GM03348 (cell line): Measurements from ENCODE around the gene PDZK1IP1.

Source experiments
- DNase-seq: peaks from one replicate; pipeline ENCODE4 v3.0.0; 2012; ENCODE audit warnings: low spot score

The PDZK1IP1 gene, protein sequence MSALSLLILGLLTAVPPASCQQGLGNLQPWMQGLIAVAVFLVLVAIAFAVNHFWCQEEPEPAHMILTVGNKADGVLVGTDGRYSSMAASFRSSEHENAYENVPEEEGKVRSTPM

DNA sequence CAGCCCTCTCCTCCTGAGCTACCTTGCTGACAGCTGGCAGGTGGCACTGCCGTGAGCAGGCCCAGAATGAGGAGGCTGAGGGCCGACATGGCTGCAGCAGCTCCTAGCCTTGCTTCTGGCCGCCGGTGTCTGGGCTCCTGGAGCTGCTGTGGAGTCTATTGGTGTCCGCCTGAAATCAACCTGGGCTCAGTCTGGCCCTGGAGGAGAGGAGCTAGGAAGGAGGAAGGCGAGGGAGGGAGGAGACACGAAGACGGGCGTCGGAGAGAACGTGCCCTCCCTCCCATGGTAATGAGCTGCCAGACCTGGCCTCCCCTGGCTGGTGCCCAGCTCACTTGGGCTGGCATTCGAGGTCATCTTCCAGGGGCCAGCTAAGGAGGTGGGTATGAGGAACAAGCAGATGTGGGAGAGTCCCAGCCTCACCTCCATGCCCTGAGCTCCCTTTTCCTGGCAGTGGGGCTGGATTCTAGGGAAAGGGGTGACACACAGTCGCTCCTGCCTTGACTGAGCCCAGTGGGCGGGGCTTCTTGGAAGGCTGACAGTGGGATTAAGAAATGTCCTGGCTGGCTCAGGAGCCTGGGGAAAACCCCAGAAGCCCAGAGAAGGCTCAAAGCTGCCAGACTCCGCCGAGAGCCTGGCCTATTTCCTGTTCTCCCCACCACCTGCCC lies at the start of gene PDZK1IP1:
Gene PDZK1IP1 (minus strand): TSS at position 193 of the 665 bp plus-strand sequence. CDS start 104 bp downstream, at position 89.
- DNase-seq, result peak; percentile 92

DNA sequence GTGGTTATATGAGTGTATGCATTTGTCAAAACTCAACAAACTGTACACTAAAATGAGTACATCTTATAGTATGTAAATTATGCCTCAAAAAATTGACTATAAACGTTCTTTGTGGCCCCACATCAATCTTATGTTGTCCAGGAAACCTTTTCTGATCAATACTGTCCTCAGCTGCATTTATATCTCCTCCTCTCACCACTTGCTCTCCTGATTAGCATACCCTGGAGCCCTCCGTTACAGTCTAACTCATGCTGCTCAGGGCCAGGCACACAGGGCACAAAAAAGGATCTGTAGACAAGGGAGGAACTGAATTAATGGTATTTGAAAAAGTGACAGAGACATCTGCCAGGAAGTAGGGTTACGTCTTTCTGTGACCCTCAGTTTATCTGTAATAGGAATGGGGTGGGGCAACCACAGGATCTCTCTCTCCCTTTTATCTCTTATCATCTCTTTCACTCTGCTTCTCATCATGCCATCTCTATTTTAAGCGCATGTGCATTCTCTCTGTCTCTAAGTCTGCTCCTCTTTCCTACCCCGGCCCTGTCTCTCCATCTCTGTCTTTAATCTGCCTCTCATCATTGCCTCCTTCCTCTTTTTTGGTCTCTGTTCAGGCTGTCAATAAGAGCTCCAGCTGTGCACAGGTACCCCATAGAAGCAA lies 49.2 kb upstream of the PDZK1IP1 start:
- no peak for DNase-seq

DNA sequence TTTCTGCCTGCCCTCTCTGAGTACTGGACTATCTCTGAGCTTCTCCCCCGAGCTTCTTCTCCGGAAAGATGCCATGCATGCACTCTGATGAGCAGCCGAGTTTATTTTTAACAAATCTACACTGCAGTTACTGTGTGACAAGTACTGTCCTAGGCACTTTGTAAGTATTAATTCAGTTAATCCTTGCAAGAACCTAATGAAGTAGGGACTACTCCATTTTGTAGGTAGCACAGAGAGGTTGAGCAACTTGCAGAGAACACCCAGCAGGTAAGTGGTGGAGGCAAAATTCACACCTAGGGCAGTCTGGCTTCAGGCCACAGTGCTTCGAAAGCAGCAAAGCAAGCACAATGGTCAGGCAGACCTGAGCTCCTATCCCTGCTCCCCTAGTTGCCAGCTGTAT lies 46.0 kb upstream of the PDZK1IP1 start:
- no peak for DNase-seq

DNA sequence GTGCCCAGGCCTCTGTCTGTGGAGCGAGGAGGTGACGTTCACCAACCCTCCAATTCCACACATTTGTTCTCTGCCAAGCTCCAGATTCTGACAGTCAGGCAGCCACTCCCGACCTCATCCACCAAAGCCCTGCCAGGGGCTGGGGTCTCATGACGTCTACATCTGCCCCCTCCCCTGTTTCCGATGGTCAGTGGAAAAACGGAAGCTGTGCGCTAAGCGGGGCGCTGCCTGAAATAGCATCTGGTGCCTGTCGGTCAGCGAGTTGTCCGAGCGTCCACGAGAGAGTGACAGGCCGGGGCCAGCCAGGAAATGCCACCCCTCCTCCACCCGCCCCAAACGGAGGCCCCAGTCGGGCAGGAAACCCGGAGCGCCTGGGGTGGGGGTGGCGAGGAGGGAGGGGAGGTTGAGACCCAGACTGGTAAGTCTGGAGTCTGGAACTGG lies 45.4 kb upstream of the PDZK1IP1 start:
- DNase-seq, result no peak

DNA sequence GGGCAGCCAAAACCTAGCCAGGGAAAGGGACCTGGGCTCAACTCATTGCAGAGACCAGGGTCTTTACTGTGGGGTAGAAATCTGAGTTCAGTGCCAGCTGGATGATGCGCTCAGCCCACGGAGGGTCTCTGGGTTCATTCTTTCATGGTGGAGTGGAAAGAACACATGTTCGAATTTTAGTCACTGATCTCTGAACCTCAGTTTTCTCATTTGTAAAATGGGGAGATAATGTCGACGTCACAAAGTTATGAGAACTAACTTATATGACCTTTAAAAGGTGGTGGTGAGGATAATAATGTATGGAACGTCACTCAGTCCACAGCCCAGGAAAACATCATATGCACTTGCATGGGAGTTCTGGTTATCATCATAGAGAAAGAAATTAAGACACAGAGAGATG lies 43.4 kb upstream of the PDZK1IP1 start:
- DNase-seq, result no peak

DNA sequence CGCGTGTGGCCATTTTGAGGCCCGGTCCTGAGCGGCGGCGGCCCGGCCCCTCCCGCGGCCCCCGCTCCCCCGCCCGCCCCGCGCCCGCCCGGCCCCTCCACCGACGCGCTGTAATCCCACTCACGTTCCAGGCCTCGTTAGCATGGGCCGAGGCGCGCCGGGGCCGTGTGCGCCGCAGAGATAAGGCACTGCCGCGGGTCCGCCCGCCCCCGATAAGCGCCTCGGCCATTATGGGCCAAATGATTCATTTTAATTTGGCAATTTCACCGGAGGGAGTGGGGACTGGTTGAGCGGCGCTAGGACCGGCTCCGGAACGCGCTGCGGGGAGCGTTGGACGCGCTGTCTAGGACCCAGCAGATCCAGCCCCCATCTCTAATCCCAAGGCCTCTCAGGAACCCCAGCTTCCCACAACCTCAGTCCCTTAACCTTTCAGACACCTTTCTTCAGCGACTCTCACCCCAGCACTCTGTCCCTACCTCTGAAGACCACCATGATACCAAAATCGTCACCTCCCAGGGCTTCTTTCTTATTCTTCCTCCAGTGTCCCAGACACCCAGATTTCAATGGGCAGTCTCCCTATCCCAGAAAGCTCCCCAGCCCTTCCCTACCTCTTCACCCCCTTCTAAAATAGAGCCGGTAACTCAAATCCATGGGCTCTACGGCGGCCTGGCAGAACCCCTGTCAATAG lies 42.5 kb upstream of the PDZK1IP1 start, which contains the start of gene TAL1:
Gene TAL1 (minus strand): TSS at position 39 of the 688 bp plus-strand sequence. CDS start 6,337 bp downstream, outside the sequence.
- no peak for DNase-seq

DNA sequence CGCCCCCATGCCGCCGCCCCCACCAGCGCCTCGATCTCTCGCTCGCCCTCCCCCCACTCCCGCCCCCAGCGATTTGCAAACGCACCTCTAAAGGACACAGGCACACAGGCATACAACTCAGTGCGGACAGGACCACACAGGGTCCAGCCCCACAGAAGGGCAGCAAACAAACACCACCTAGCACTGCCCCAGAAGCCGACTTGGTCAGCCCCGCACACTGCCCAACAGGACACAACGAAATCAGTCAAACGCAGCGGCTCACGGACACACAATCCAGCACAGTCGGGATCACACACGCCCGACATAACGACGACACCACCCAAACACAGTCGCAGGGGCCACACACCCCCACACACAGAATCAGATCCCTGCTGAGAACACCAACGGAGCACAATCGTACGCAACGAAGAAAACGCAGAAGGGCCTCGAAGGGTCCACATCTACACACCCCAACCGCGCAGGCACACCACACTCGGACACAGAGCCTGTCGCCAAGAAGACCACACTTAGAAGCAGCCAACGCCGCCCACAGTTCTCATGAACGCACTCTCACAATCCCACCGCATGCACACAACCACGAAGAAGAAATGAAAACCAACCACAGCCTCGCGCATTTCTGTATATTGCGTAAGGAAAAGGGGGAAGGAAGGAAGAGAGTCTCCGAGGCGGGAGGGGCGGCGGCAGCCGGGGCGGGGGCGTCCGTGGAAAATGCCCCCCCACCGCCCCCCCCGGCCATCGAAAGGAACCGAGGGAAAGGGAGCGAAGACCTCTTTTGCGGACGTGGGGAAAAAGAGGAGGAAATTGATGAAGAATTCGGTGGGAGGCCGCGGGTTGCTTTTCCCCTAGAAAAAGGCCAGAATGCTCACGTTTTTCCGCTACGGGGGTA lies 41.7 kb upstream of the PDZK1IP1 start:
- peak; percentile 40 for DNase-seq

DNA sequence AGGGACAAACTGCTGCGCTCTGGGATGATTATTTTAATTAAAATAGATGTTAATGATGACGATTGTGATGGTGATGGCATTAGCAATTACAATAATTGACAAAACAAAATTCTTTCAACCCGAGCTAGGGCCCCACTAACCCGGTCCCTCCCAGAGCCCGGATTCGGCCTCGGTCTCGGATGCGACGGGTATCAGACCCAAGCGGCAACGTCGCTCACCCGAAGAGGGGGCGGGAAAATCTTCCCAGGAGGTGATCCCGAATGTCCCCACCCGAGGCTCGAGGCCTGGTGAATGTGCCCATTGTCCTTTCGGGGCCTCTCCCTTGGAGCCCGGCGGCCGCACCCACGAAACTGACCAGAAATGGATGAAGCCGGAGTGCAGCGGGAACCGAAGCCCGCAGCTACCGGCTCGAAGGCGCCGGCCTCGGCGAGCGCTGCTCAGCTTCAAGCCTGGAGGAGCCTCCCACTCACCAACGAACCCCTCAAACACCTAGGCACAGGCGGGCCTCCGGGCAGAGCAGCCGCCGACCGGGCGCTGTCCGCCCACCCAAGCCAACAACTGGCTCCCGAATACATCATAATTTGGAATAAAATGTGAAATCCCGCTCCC lies 41.0 kb upstream of the PDZK1IP1 start:
- no peak for DNase-seq

DNA sequence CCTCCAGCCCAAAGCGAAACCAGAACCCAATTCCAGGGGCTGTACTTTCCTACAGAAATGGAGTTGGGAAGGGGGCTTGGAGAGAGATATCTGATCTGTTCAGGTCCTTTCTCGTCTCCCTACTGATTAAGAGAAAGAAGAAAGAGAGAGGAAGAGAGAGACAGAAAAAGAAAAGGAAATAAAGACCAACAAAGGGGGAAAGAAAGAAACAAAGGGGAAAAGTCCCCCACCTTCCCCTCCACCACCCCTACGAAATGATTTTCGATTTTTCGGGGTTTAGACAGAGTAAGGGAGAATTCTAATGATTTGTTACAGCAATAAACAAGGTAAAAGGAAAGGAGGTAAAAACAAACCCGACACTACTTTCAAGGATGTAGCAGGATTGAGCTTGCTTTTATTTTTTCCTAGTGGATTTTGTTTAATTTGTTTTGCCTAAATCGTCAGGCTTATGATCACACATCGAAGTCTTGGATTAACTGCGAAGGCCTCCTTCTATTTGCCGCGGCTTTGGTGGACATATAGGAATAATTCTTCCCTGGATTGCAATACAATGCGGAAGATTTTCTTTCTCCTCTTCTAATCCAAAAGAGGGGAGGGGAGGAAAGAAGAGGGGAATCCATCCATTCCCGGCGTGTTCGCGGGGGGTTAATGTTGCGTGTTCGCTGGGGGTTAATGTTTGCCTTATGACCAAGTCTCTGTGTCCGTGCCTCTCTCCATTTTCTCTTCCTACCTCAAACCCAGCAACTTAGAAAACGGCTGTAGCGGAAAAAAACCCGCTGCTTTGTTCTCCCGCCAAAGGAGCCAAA lies 40.3 kb upstream of the PDZK1IP1 start:
- DNase-seq, result no peak

DNA sequence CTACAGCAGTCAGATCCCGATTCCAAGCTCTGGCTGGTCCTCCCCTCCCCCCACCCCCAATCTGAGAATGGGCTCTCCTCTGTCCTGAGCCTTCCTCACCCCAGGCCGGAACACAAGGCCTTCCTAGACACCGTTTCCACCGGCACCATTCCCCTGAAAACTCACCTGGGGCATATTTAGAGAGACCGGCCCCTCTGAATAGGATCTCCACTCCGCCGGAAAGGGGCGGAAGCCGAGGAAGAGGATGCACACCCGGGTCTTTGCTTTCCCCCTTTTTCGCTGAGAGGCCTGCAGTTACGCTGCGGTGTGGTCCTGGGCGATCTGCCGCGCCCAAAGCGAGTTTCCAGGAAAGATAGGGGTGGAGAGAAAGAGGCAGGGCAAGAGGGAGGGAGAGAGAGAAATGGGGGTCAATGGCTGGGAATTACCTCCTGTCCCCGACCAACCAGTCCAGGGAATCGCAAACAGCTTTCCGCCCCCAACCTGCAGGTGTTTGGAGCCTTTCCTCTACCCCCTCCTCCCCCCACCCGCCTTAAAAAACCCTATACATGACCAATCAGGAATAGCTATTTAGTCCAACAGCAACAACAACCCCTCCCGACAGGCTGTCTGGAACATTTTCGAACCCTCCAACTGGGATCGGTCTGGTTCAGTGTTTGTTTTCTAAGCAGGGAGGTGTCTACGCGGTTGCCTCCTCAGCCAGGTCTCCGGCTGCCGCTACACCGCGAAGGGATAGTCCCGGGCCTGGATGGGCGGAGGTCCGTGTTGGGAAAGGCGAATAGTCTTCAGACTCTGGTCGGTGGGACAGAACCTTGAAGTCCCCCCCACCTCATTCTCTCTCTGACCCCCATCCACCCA lies 39.4 kb upstream of the PDZK1IP1 start:
- DNase-seq, result no peak

DNA sequence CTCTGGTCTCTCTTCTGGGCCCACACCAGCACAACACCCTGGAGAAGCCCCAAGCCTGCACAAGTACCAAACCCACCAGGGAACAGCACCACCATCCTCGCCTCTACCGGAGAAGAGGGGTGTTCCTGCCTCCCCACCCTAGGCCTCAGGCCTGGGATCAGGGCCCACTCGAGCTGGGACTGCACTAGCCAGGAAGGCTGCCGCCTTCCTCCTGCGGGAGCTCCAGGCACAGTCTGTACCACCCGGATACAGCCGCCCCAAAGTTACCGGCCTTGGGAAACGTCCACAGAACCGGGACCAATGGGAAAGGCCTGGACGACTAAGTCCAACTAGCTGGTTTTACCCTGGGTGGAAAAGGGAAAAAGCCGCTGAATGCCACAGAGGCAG lies 38.8 kb upstream of the PDZK1IP1 start:
- DNase-seq, result no peak

DNA sequence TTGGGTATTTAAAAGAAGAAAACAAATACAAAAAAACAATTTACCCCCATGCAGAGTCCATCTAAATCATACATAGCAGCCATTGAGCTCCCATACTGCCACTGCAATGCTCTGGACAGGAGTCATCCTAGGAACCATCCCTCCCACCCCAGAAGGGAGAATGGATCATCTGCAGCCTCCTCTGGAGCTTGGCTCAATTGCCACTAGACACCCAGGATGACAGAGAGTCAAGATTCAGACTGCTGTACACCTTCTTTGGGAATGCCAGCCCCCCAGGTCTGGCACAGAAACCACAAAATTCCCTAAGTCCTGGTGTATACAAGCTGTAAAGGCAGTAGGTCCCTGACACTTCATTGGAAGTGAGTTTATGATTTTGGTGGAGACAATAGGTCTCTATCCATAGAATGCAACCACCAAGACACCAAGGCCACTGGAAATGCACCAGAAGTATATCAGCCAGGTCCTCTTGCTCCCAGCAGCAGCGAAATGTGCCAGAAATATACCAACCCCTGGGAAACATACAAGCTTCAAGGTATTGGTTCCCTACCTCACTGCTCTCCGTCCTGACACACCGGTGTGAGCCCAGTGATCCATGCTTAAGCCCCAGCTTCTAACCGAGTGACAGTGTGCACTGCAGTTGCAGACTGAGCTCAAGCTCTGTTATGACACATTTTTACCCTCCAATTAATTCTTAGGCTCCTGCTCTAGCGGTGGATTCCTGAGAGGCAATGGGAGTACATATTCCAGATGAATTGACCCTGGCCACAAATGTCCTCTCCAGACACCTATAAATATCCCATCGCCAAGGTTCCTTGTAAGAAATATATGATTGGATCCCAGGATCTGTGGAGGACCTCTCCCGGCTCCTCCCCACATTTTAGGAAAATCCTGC lies 37.8 kb upstream of the PDZK1IP1 start:
- DNase-seq, result no peak

DNA sequence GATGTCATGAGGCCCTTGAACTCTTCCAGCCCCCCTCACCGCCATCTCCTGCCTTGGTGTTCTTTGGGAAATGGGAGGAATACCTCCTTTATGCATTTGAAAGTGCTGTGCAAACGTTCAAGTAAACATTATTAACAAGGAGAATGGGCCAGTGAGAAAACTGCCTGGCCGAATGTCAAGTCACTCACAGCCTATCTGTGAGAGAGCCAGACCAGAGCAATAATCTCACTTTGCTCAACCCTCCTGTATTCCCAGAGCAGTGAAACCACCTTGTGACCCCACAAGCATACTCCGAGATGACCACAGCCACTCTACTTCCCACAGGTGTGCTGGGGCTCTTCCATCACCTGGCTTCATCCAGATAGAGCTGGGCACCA lies 37.0 kb upstream of the PDZK1IP1 start:
- no peak for DNase-seq

DNA sequence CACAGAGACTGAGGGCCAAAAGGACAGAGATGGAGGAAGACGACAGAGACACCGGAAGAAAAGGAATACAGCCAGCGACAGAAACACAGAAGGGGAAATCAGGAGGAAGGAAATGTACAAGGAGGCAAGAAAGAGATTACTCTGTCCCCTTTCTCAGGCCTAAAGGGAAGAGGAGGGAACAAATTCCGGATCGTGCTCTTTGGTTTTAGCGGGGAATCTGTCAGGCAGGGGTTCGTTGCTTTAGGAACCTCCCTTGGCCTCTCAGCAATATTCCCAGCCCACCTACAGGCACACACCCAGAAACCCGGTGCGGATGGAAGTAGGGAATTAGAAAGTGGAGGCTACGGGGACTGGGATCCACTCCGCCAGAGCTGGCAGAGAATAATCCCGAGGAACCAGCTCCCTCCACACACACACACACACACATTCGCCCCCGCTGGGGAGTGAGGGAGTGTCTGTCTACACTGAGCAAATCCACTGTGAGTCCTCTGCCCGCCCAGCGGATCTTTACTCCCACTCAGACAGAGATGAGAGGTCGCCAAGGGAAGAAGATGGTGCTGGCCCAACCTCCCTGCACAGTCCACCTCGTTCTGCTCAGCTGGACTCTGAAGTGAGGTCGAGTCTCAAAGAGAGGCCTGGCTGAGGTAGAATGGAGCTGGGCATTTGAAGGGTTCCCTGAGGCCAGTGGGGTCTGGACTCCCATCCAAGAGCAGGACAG lies 36.4 kb upstream of the PDZK1IP1 start:
- no peak for DNase-seq

DNA sequence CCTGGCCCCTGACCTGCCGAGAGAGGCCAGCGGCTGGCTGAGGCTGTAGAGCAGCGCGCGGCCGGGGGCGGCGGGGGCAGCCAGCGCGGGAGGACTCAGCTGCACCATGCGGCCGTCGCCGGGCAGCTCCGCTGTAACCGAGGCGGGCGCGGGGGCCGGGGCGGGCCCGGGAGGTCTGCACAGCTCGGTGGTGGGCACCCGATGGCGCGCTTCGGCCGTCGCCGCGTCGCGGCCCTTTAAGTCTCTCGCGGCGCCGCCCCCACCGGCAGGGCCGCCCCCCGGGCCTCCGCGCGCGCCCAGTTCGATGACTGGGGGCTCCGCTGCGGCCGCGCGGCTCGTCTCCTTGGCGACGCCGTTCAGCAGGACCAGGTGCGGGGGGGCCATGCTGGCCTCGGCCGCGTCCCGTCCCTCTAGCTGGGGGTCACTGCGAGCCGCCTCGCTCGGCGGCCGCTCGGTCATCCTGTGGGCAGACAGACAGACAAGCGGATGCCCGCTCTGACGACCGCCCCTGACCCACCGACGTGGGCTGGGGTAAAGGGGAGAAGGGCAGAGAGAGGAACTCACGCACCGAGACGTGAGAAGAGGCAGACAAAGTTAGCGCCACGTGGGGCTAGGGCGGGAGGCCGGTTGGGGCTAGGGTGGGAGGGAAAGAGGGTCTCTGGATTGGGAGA lies 35.7 kb upstream of the PDZK1IP1 start:
- no peak for DNase-seq

DNA sequence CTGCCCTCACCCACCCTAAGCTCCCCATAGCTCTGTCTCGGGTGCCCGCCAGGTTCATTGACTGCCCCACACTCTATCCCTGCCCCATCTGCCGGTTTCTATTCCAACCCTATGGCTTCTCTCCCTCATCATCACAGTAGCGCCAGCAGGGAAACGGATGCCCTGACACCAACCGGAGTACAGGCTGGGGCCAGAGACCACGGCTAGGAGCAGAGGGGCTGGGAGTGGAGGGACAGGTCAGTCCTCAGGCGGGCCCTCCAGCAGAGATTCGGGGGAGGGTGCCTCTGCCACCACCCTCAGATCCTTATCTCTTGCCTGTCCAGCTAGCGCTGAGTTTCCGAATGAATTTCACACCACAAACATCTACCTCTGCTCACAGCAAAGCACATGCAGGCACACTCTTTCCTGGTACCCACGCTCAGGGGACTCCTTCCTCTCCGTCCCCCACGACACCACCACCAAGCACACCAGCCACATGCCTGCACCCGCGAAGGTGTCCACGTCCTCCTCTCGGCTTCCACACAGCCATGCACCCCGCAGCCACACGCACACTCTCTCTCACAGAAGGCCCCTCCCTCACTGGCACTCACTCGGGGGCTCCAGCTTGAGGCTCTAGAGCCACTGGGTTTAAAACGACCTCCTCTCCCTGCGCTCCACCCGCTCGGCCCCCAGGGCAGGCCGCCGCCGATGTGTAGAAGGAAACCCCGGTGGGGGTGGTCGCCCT lies 35.0 kb upstream of the PDZK1IP1 start:
- no peak for DNase-seq
